Psoas muscle (tissue), 8 donors: ENCODE results near the gene HP1BP3. TPM values are rescaled to one million over a fixed set of nuclear protein-coding genes. Genes with fewer than 3 reads are reported as not detected.

ENCODE experiments used
- ATAC-seq, 4 donors: fragments of 200-7000 bp; cut with Tn5 transposase; one replicate each; pipeline ENCODE4 v1.9.1; 2020; ENCODE audit warnings: moderate library complexity in 3 of 4, mild to moderate bottlenecking in 2 of 4
- DNase-seq, 2 donors: peaks; one replicate each; pipeline ENCODE4 v3.0.0-alpha.2; 2020
- H3K27ac ChIP-seq: fragments of 200-600 bp; one replicate; pipeline ENCODE4 v1.8.0; 2022
- H3K27me3 ChIP-seq, 3 donors: fragments of 200-600 bp in 1 of 3; one replicate each; pipeline versions ENCODE4 v1.6.1 to v1.8.0; 2013 to 2022; ENCODE audit warnings: low read length in 2 of 3, mild to moderate bottlenecking in 2 of 3, moderate library complexity in 1 of 3; ENCODE audit not compliant: insufficient read depth in 3 of 3
- H3K36me3 ChIP-seq, 2 donors: fragments of 200-600 bp in 1 of 2; one replicate each; pipeline versions ENCODE4 v1.6.1 to v1.8.0; 2013 to 2022; ENCODE audit warnings: low read depth in 1 of 2, mild to moderate bottlenecking in 1 of 2, moderate library complexity in 1 of 2; ENCODE audit not compliant: insufficient read depth in 1 of 2
- H3K4me1 ChIP-seq: fragments of 200-600 bp; one replicate; pipeline ENCODE4 v1.8.0; 2022
- H3K4me3 ChIP-seq: fragments of 200-600 bp; one replicate; pipeline ENCODE4 v1.8.0; 2022; ENCODE audit warnings: mild to moderate bottlenecking
- H3K9me3 ChIP-seq: fragments of 200-600 bp; one replicate; pipeline ENCODE4 v1.8.0; 2022
- CTCF ChIP-seq: fragments of 200-600 bp; IDR thresholded peaks from one replicate; pipeline ENCODE4 v1.8.0; 2022; ENCODE audit warnings: antibody characterized with exemption
- WGBS, 3 donors: extraction: QIAGEN DNeasy Blood & Tissue Kit; methylation state at CpG; one replicate each; pipeline versions ENCODE4 v1.1.6 to v1.1.7; 2013; 5-methylcytosine and 5-hydroxymethylcytosine counted together
- intact Hi-C, 2 donors: fragments of 100-400 bp; cut with DNase I; formaldehyde crosslinking; loops; one replicate each; pipeline versions ENCODE4 v1.11.0 to v1.14.2; 2022
- polyA plus RNA-seq, 3 donors: library from polyadenylated mRNA; stranded (reverse); fragments of 200-250 nt; gene quantifications; one replicate each; pipeline ENCODE4 v1.2.3, GENCODE V29; 2013
- total RNA-seq, 4 donors: library from RNA; stranded (reverse); fragmentation: NEBNext Ultra II Directional in 2 of 4; extraction: Animal tissue kit (Norgen Biotek cat#: 25700) in 2 of 4; gene quantifications; one replicate each; pipeline versions ENCODE4 v1.2.1 to v1.2.4, GENCODE V29; 2021 to 2023
- donor health status: healthy with polysubstance abuse.
- donor health status: DM: no; HTN: no; CAD: no; lungs with moderate emphysema.
- donor health status: Bipolar disorder and iron deficiency.
- donor health status: healthy.
- donor health status: DM: yes; HTN: yes; CAD: no.
- donor health status: DM: no; HTN: no; CAD: no.
- donor health status: DM: no; HTN: no; CAD: no.
- donor health status: DM: yes; HTN: yes; CAD: no.

HP1BP3 gene
- total and polyA plus RNA-seq, 7 donors = 52.6 to 134 (median 115) TPM

- Histone ChIP-seq H3K36me3 (peaks cover 0 to 24% of the 10 kb centered on the region in 2 donors), H3K4me1 (peaks cover 12% of the 10 kb centered on the region), H3K9me3 (no peaks in the 10 kb centered on the region), H3K27me3 (no peaks in the 10 kb centered on the region), H3K4me3 (no peak overlapping the region), H3K27ac (no peak overlapping the region)
- no peak for TF ChIP-seq CTCF
- intact Hi-C loops = no loop called here
- ATAC-seq = peak in 2 of 4 donors; percentile 50 to 58
- 32 to 76% (median 34%) methylated on average over 2 of the region's 2 CpGs for WGBS, 3 donors
- no peak for DNase-seq
These were observed 43.3 kb upstream of the HP1BP3 start for GRCh38 chr1:20830378-20830777.

- TF ChIP-seq CTCF = no peak
- ATAC-seq (peak in 1 of 4 donors; percentile 8), DNase-seq (no peak)
- no peaks in the 10 kb centered on the region for H3K27me3 ChIP-seq
- 39 to 78% (median 57%) methylated on average over 1 of the region's 1 CpG for WGBS, 3 donors
- intact Hi-C loops = no loop called here
- peaks cover 12% of the 10 kb centered on the region for H3K4me1 ChIP-seq
- H3K9me3 ChIP-seq = no peaks in the 10 kb centered on the region
- H3K4me3 ChIP-seq = no peak overlapping the region
- H3K36me3 ChIP-seq = peaks cover 0 to 27% of the 10 kb centered on the region in 2 donors
- no peak overlapping the region for H3K27ac ChIP-seq
These were observed 42.8 kb upstream of the HP1BP3 start for GRCh38 chr1:20829946-20830345.

- intact Hi-C loops = no loop called here
- Histone ChIP-seq H3K27ac (no peak overlapping the region), H3K36me3 (peaks cover 0 to 32% of the 10 kb centered on the region in 2 donors), H3K4me1 (peaks cover 12% of the 10 kb centered on the region), H3K9me3 (no peaks in the 10 kb centered on the region), H3K4me3 (no peak overlapping the region), H3K27me3 (no peaks in the 10 kb centered on the region)
- ATAC-seq (no peak), DNase-seq (no peak)
- 91 to 97% (median 97%) methylated on average over 1 of the region's 1 CpG for WGBS, 3 donors
- no peak for TF ChIP-seq CTCF
These were observed 42.4 kb upstream of the HP1BP3 start for GRCh38 chr1:20829531-20829930.

GRCh38 chr1:20823845-20824244, 36.7 kb upstream of the HP1BP3 start:
- Histone ChIP-seq H3K4me1 (peaks cover 6% of the 10 kb centered on the region), H3K4me3 (no peak overlapping the region), H3K9me3 (no peaks in the 10 kb centered on the region), H3K27me3 (no peaks in the 10 kb centered on the region), H3K36me3 (peaks cover 0 to 54% of the 10 kb centered on the region in 2 donors), H3K27ac (no peak overlapping the region)
- intact Hi-C loops = no loop called here
- no peak for TF ChIP-seq CTCF
- no peak for DNase-seq
- peak in 3 of 4 donors; percentile 52 to 73 (median 54) for ATAC-seq

GRCh38 chr1:20821466-20821865, 34.4 kb upstream of the HP1BP3 start:
- ATAC-seq (no peak), DNase-seq (no peak)
- Histone ChIP-seq H3K27ac (no peak overlapping the region), H3K27me3 (no peaks in the 10 kb centered on the region), H3K36me3 (peaks cover 0 to 43% of the 10 kb centered on the region in 2 donors), H3K4me1 (peaks cover 6% of the 10 kb centered on the region), H3K4me3 (no peak overlapping the region), H3K9me3 (no peaks in the 10 kb centered on the region)
- intact Hi-C loops = no loop called here
- no peak for TF ChIP-seq CTCF
- WGBS, 3 donors = 48 to 50% (median 49%) methylated on average over 2 of the region's 2 CpGs
